Panc1 (cell line): ENCODE results near the gene PLA2G4F. TPM values are rescaled to one million over a fixed set of nuclear protein-coding genes. Genes with fewer than 3 reads are reported as not detected.

Experiments used
- ATAC-seq: fragments of 200-7000 bp; cut with Tn5 transposase; 2 replicates; pipeline ENCODE4 v1.9.1; 2020; ENCODE audit warnings: mild to moderate bottlenecking, moderate library complexity
- BruUV-seq: library from RNA; stranded (reverse); fragments of 400-500 nt; replicated peaks from 2 replicates; lab custom pipeline; 2021; lab: Mats Ljungman, UMichigan
- CTCF ChIA-PET: fragments of 300-600 bp; sonication (Branson Sonifier 250); formaldehyde crosslinking; loops from one replicate; lab custom pipeline; 2022; ENCODE audit warnings: antibody characterized with exemption; lab: Charles Lee
- POLR2A ChIA-PET: fragments of 300-600 bp; sonication (Branson Sonifier 250); formaldehyde crosslinking; loops from one replicate; lab custom pipeline; 2022; ENCODE audit warnings: antibody characterized with exemption; lab: Charles Lee
- DNase-seq: peaks from one replicate; pipeline ENCODE4 v3.0.0-alpha.2; 2010; ENCODE audit warnings: low read depth, low spot score
- H3K27ac ChIP-seq: 2 replicates; pipeline ENCODE4 v1.5.1; 2011; ENCODE audit warnings: mild to moderate bottlenecking, low read length, inconsistent platforms
- H3K27me3 ChIP-seq: fragments of 200-500 bp; sonication (Bioruptor generic); 2 replicates; pipeline ENCODE4 v1.6.0; 2014; ENCODE audit warnings: low read length, inconsistent platforms; ENCODE audit not compliant: control insufficient read depth, insufficient read depth
- H3K36me3 ChIP-seq: fragments of 200-500 bp; sonication (Bioruptor generic); 2 replicates; pipeline ENCODE4 v1.5.1; 2014; ENCODE audit warnings: inconsistent platforms, mild to moderate bottlenecking, low read length, moderate library complexity; ENCODE audit not compliant: control insufficient read depth, insufficient read depth
- H3K4me1 ChIP-seq: 2 replicates; pipeline ENCODE4 v1.5.1; 2011; ENCODE audit warnings: inconsistent platforms, mild to moderate bottlenecking, low read length, moderate library complexity; ENCODE audit not compliant: control insufficient read depth, insufficient read depth
- H3K4me3 ChIP-seq, 2 experiments: 2 replicates each; pipeline ENCODE4 v1.5.1; 2011 to 2012; ENCODE audit warnings: low read depth in 2 of 2, low read length in 2 of 2, mild to moderate bottlenecking in 2 of 2, inconsistent platforms in 1 of 2, moderate library complexity in 1 of 2
- H3K9me3 ChIP-seq: fragments of 200-500 bp; sonication (Bioruptor generic); 2 replicates; pipeline ENCODE4 v1.5.1; 2014; ENCODE audit warnings: low read depth, mild to moderate bottlenecking, inconsistent platforms, low read length, moderate library complexity; ENCODE audit not compliant: control insufficient read depth, insufficient read depth
- POLR2AphosphoS5 ChIP-seq: IDR thresholded peaks from 2 replicates; pipeline ENCODE4 v1.6.1; 2012; ENCODE audit warnings: mild to moderate bottlenecking, low read depth, low read length, moderate library complexity
- SIN3A ChIP-seq: IDR thresholded peaks from 2 replicates; pipeline ENCODE4 v1.6.1; 2012; ENCODE audit warnings: low read depth, mild to moderate bottlenecking, low read length, moderate library complexity, borderline replicate concordance; ENCODE audit not compliant: insufficient read depth
- TCF7L2 ChIP-seq: IDR thresholded peaks from 2 replicates; pipeline ENCODE4 v1.6.1; 2011; ENCODE audit warnings: mild to moderate bottlenecking, low read depth, low read length, inconsistent platforms
- in situ Hi-C: cut with HindIII; loops from 2 replicates; pipeline ENCODE4 v1.10.0; 2016; ENCODE audit warnings: low sequenced_read_pairs, low pct_unique_long_range_greater_than_20kb
- intact Hi-C: fragments of 100-400 bp; cut with micrococcal nuclease; formaldehyde crosslinking; loops from one replicate; pipeline ENCODE4 v1.10.0; 2022; ENCODE audit not compliant: unreplicated experiment
- total RNA-seq: library from RNA; stranded (reverse); gene quantifications from one replicate; pipeline ENCODE4 v1.2.1, GENCODE V29; 2021; ENCODE audit not compliant: unreplicated experiment
- TF ChIP-seq, protein P1 (sequence below), 2 experiments: IDR thresholded peaks; 2 replicates each; pipeline ENCODE4 v1.6.1; 2011 to 2012; ENCODE audit warnings: low read depth in 2 of 2, control low read depth in 1 of 2, low read length in 1 of 2, mild to moderate bottlenecking in 1 of 2, moderate library complexity in 1 of 2; ENCODE audit not compliant: insufficient read depth in 1 of 2
- TF ChIP-seq, protein P2 (sequence below): fragments of 450-650 bp; IDR thresholded peaks from 2 replicates; pipeline ENCODE4 v1.5.1; 2017; ENCODE audit warnings: mild to moderate bottlenecking

PLA2G4F gene
- total RNA-seq, 1 experiment from 2014 or later: not detected

DNA sequence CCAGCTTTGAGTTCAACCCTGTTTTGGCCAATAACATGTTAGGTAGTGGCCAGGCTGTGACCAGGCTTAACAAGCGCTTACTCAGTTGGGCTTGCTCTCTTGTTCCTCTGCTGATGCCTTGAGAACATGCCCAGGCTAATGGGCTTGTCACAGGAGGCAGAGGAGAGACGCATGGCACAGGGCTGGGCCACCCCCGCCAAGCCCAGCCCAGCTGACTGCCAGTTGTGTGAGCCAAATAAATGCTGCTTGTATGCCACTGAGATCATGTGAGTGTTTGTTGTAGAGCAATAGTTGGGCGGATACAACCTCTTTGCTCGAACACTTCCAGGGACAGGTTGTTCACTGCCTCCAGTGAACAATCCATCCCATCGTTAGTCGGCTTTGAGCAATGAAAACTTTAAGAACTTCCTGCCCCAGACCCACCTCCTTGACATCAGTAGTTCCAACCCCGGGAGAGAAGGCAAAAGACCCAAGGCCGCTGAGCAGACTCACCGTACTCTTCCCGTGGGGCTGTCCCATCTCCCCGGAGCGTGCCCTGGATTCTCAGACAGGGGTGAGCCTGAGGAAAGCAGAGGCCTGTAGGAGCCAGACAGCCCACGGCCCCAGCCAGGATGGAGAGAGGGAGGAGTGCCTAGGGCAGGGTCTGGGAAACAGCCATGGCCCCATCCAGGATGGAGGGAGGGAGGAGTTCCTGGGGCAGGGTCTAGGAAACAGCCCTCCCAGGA is 4.1 kb downstream of the PLA2G4F start:
- Histone ChIP-seq H3K4me1 (no peaks in the 10 kb centered on the region), H3K27me3 (no peaks in the 10 kb centered on the region), H3K27ac (no peak overlapping the region), H3K36me3 (no peaks in the 10 kb centered on the region), H3K4me3 (no peak overlapping the region), H3K9me3 (no peaks in the 10 kb centered on the region)
- intact Hi-C loops (no loop called here), in situ Hi-C loops (no loop called here)
- BruUV-seq: no TSS peak
- TF ChIP-seq TCF7L2 (no peak), SIN3A (no peak), POLR2AphosphoS5 (no peak)
- TF ChIP-seq, protein P1, sequence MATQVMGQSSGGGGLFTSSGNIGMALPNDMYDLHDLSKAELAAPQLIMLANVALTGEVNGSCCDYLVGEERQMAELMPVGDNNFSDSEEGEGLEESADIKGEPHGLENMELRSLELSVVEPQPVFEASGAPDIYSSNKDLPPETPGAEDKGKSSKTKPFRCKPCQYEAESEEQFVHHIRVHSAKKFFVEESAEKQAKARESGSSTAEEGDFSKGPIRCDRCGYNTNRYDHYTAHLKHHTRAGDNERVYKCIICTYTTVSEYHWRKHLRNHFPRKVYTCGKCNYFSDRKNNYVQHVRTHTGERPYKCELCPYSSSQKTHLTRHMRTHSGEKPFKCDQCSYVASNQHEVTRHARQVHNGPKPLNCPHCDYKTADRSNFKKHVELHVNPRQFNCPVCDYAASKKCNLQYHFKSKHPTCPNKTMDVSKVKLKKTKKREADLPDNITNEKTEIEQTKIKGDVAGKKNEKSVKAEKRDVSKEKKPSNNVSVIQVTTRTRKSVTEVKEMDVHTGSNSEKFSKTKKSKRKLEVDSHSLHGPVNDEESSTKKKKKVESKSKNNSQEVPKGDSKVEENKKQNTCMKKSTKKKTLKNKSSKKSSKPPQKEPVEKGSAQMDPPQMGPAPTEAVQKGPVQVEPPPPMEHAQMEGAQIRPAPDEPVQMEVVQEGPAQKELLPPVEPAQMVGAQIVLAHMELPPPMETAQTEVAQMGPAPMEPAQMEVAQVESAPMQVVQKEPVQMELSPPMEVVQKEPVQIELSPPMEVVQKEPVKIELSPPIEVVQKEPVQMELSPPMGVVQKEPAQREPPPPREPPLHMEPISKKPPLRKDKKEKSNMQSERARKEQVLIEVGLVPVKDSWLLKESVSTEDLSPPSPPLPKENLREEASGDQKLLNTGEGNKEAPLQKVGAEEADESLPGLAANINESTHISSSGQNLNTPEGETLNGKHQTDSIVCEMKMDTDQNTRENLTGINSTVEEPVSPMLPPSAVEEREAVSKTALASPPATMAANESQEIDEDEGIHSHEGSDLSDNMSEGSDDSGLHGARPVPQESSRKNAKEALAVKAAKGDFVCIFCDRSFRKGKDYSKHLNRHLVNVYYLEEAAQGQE (IDR thresholded peaks at IDR 0.05; ENCODE audit: insufficient read depth in 1 of 2, low read depth in 2 of 2, low read length in 1 of 2): no peak
- TF ChIP-seq, protein P2, sequence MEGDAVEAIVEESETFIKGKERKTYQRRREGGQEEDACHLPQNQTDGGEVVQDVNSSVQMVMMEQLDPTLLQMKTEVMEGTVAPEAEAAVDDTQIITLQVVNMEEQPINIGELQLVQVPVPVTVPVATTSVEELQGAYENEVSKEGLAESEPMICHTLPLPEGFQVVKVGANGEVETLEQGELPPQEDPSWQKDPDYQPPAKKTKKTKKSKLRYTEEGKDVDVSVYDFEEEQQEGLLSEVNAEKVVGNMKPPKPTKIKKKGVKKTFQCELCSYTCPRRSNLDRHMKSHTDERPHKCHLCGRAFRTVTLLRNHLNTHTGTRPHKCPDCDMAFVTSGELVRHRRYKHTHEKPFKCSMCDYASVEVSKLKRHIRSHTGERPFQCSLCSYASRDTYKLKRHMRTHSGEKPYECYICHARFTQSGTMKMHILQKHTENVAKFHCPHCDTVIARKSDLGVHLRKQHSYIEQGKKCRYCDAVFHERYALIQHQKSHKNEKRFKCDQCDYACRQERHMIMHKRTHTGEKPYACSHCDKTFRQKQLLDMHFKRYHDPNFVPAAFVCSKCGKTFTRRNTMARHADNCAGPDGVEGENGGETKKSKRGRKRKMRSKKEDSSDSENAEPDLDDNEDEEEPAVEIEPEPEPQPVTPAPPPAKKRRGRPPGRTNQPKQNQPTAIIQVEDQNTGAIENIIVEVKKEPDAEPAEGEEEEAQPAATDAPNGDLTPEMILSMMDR: no peak
- DNase-seq (no peak), ATAC-seq (no peak)
- CTCF ChIA-PET: no interaction called here
- POLR2A ChIA-PET: no interaction called here

DNA sequence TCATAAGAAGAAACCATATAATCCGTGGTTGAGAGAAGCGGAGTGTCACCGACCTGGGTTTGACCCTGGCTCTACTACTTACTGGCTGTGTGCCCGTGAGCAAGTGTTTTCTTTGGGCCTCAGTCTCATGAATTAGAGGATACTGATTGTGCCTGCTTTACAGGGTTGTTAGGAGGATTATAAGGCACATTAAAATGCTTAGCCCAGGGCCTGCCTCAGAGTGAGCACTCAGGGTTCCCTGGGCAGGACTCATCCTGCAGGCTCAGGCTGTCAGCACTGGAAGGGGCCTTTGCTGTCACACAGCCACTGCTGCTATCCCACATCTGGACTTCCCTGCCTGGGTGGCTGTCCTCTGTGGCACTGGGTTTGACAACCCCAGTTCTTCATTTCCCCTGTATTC is 4.7 kb downstream of the PLA2G4F start:
- in situ Hi-C loops (no loop called here), intact Hi-C loops (no loop called here)
- POLR2A ChIA-PET: no interaction called here
- TF ChIP-seq, protein P2: no peak
- no peak for TF ChIP-seq SIN3A
- TF ChIP-seq POLR2AphosphoS5: no peak
- TF ChIP-seq TCF7L2: no peak
- TF ChIP-seq, protein P1 (IDR thresholded peaks at IDR 0.05; ENCODE audit: insufficient read depth in 1 of 2, low read depth in 2 of 2, low read length in 1 of 2): no peak
- CTCF ChIA-PET: no interaction called here
- Histone ChIP-seq H3K4me1 (no peaks in the 10 kb centered on the region), H3K4me3 (no peak overlapping the region), H3K36me3 (no peaks in the 10 kb centered on the region), H3K27ac (no peak overlapping the region), H3K27me3 (no peaks in the 10 kb centered on the region), H3K9me3 (no peaks in the 10 kb centered on the region)
- no peak for ATAC-seq
- no TSS peak for BruUV-seq
- no peak for DNase-seq
